ENCODE data around the gene PPP1CC. TPM values are rescaled to one million over a fixed set of nuclear protein-coding genes. Genes with fewer than 3 reads are reported as not detected.

PPP1CC gene
- total and polyA plus RNA-seq, 8 donors: 86.8 to 208 (median 183) TPM

GRCh38 chr12:110683888-110684287 lies 58.8 kb downstream of the PPP1CC start:
- intact Hi-C loops (cut with DNase I): no loop called here
- H3K27ac ChIP-seq: no peak overlapping the region
- H3K9me3 ChIP-seq: no peaks in the 10 kb centered on the region
- H3K36me3 ChIP-seq: peaks cover 0 to 5% of the 10 kb centered on the region in 2 donors
- DNase-seq (no peak), ATAC-seq (no peak)
- TF ChIP-seq CTCF (IDR thresholded peaks at IDR 0.05): no peak
- no peak overlapping the region for H3K4me3 ChIP-seq
- peaks cover 0 to 22% of the 10 kb centered on the region in 2 donors for H3K27me3 ChIP-seq
- H3K4me1 ChIP-seq: peaks cover 9 to 21% of the 10 kb centered on the region in 2 donors

GRCh38 chr12:110680032-110680431 lies 62.7 kb downstream of the PPP1CC start:
- Histone ChIP-seq H3K36me3 (peaks cover 0 to 5% of the 10 kb centered on the region in 2 donors), H3K4me3 (no peak overlapping the region), H3K9me3 (no peaks in the 10 kb centered on the region), H3K27ac (no peak overlapping the region), H3K4me1 (peaks cover 0 to 10% of the 10 kb centered on the region in 2 donors), H3K27me3 (no peaks in the 10 kb centered on the region)
- no peak for DNase-seq
- intact Hi-C loops (cut with DNase I): no loop called here
- TF ChIP-seq CTCF (IDR thresholded peaks at IDR 0.05): no peak
- no peak for ATAC-seq

GRCh38 chr12:110679201-110679600 lies 63.5 kb downstream of the PPP1CC start:
- Histone ChIP-seq H3K27ac (no peak overlapping the region), H3K4me3 (no peak overlapping the region)
- no peak for ATAC-seq

GRCh38 chr12:110677982-110678381 lies 64.7 kb downstream of the PPP1CC start:
- H3K9me3 ChIP-seq: no peaks in the 10 kb centered on the region
- H3K4me3 ChIP-seq: no peak overlapping the region
- ATAC-seq (no peak), DNase-seq (no peak)
- peaks cover 0 to 3% of the 10 kb centered on the region in 2 donors for H3K36me3 ChIP-seq
- H3K27me3 ChIP-seq: no peaks in the 10 kb centered on the region
- H3K4me1 ChIP-seq: peaks cover 0 to 10% of the 10 kb centered on the region in 2 donors
- H3K27ac ChIP-seq: peak overlapping the region in 1 of 2 donors; percentile 7
- intact Hi-C loops (cut with DNase I): no loop called here
- no peak for TF ChIP-seq CTCF (IDR thresholded peaks at IDR 0.05)

More at GRCh38 chr12:110679201-110679600, 63.5 kb downstream of the PPP1CC start:
- no peaks in the 10 kb centered on the region for H3K9me3 ChIP-seq
- no peak for DNase-seq
- no peaks in the 10 kb centered on the region for H3K27me3 ChIP-seq
- peaks cover 0 to 5% of the 10 kb centered on the region in 2 donors for H3K36me3 ChIP-seq
- no peak for TF ChIP-seq CTCF (IDR thresholded peaks at IDR 0.05)
- intact Hi-C loops (cut with DNase I): no loop called here
- H3K4me1 ChIP-seq: peaks cover 0 to 10% of the 10 kb centered on the region in 2 donors

- no peaks in the 10 kb centered on the region for H3K27me3 ChIP-seq
- ATAC-seq: peak; percentile 67
- peaks cover 0 to 10% of the 10 kb centered on the region in 2 donors for H3K4me1 ChIP-seq
- no peaks in the 10 kb centered on the region for H3K9me3 ChIP-seq
- no peaks in the 10 kb centered on the region for H3K36me3 ChIP-seq
- peak overlapping the region in 1 of 2 donors; percentile 7 for H3K27ac ChIP-seq
- TF ChIP-seq CTCF (IDR thresholded peaks at IDR 0.05): no peak
- H3K4me3 ChIP-seq: no peak overlapping the region
- intact Hi-C loops (cut with DNase I): no loop called here
- no peak for DNase-seq
These were observed 65.3 kb downstream of the PPP1CC start for GRCh38 chr12:110677206-110677911.
